PC-9 (cell line): ENCODE measurements around the gene TMEM150A. TPM values are rescaled to one million over a fixed set of nuclear protein-coding genes. Genes with fewer than 3 reads are reported as not detected.

Experiments used
- BruUV-seq: library from RNA; stranded (reverse); fragments of 400-500 nt; replicated peaks from 2 replicates; lab custom pipeline; 2021; lab: Mats Ljungman, UMichigan
- CTCF ChIA-PET: fragments of 300-600 bp; sonication (Branson Sonifier 250); formaldehyde crosslinking; loops from one replicate; lab custom pipeline; 2022; ENCODE audit warnings: antibody characterized with exemption; lab: Charles Lee
- POLR2A ChIA-PET: fragments of 300-600 bp; sonication (Branson Sonifier 250); formaldehyde crosslinking; loops from one replicate; lab custom pipeline; 2022; ENCODE audit warnings: antibody characterized with exemption; ENCODE audit not compliant: unreplicated experiment; lab: Charles Lee
- DNase-seq, 2 experiments: peaks; one replicate each; pipeline versions ENCODE4 v3.0.0 to v3.0.0-alpha.2; 2015 to 2022; ENCODE audit warnings: mixed read lengths in 1 of 2
- H2AFZ ChIP-seq: fragments of 200-600 bp; sonication (generic); 2 replicates; pipeline ENCODE4 v1.8.1; 2017; ENCODE audit warnings: antibody characterized with exemption
- H3F3A ChIP-seq: fragments of 200-600 bp; sonication (generic); 2 replicates; pipeline ENCODE4 v1.8.1; 2017; ENCODE audit warnings: antibody characterized with exemption, mild to moderate bottlenecking, low read depth; ENCODE audit not compliant: insufficient read depth
- H3K27ac ChIP-seq: fragments of 200-600 bp; sonication (generic); 2 replicates; pipeline ENCODE4 v1.6.1; 2016; ENCODE audit warnings: mixed run types
- H3K27me3 ChIP-seq: fragments of 200-600 bp; sonication (generic); 2 replicates; pipeline ENCODE4 v1.6.1; 2016; ENCODE audit warnings: low read depth, mixed run types; ENCODE audit not compliant: insufficient read depth
- H3K36me3 ChIP-seq: fragments of 200-600 bp; sonication (generic); 2 replicates; pipeline ENCODE4 v1.6.1; 2016; ENCODE audit warnings: low read depth, mixed run types
- H3K4me1 ChIP-seq: fragments of 200-600 bp; sonication (generic); replicated peaks from 2 replicates; pipeline ENCODE4 v1.6.1; 2016; ENCODE audit warnings: mixed run types; ENCODE audit not compliant: insufficient read depth
- H3K4me2 ChIP-seq: fragments of 200-600 bp; sonication (generic); 2 replicates; pipeline ENCODE4 v1.6.1; 2017; ENCODE audit warnings: mixed run types
- H3K4me3 ChIP-seq: fragments of 200-600 bp; sonication (generic); 2 replicates; pipeline ENCODE4 v1.6.1; 2016; ENCODE audit warnings: mixed run types
- H3K79me2 ChIP-seq: fragments of 200-600 bp; sonication (generic); 2 replicates; pipeline ENCODE4 v1.6.1; 2017; ENCODE audit warnings: low read depth, mixed run types
- H3K9me2 ChIP-seq: fragments of 200-600 bp; sonication (generic); 2 replicates; pipeline ENCODE4 v1.8.1; 2017; ENCODE audit warnings: mild to moderate bottlenecking; ENCODE audit not compliant: insufficient read depth
- H3K9me3 ChIP-seq: fragments of 200-600 bp; sonication (generic); 2 replicates; pipeline ENCODE4 v1.8.1; 2016; ENCODE audit warnings: low read depth; ENCODE audit not compliant: insufficient read depth
- H4K20me1 ChIP-seq: fragments of 200-600 bp; sonication (generic); 2 replicates; pipeline ENCODE4 v1.8.1; 2017; ENCODE audit not compliant: insufficient read depth
- EZH2 ChIP-seq: fragments of 200-600 bp; sonication (generic); IDR thresholded peaks from 2 replicates; pipeline ENCODE4 v1.8.0; 2017; ENCODE audit warnings: antibody characterized with exemption, low read depth
- intact Hi-C: fragments of 100-400 bp; cut with micrococcal nuclease; formaldehyde crosslinking; loops from one replicate; pipeline ENCODE4 v1.10.0; 2022; ENCODE audit not compliant: unreplicated experiment
- total RNA-seq: library from RNA; stranded (reverse); gene quantifications from 2 replicates; pipeline ENCODE4 v1.2.3, GENCODE V29; 2021
- TF ChIP-seq, protein P1 (sequence below): fragments of 200-600 bp; sonication (generic); conservative IDR thresholded peaks from 2 replicates; pipeline ENCODE4 v1.6.1; 2017; ENCODE audit warnings: mixed run types, antibody characterized with exemption, mild to moderate bottlenecking, moderate library complexity

The TMEM150A gene
- total RNA-seq, 1 experiment from 2014 or later: 5.3 TPM

DNA sequence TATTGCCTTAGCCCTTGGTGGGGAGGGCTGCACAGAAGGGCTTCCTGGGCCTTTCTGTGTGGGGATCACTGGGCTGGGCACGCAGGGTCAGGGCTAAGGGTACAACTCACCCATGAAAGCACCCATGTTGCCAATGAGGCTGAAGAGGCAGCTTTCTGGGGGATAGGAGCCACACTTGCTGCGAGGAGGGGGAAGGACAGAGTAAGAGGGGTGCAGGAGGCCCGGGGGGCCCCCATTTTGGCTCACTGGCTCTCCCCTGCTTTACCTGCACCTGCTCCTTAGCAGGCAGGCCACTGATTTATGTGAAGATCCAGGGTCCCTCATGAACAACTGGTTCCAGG lies 2.3 kb downstream of the TMEM150A start:
- peaks cover 30% of the 10 kb centered on the region for H3K4me1 ChIP-seq
- no TSS peak for BruUV-seq
- H2AFZ ChIP-seq: no peak overlapping the region
- H3F3A ChIP-seq: peaks cover 22% of the 10 kb centered on the region
- H3K36me3 ChIP-seq: peaks cover 14% of the 10 kb centered on the region
- no peaks in the 10 kb centered on the region for H3K9me2 ChIP-seq
- DNase-seq: no peak
- H3K4me3 ChIP-seq: no peak overlapping the region
- no peak overlapping the region for H3K27ac ChIP-seq
- ChIA-PET POLR2A (interaction anchor here (0.8 kb wide), 1 partner anchor 40 kb away, joined by 4 read pairs; no protein-coding TSS in a partner anchor), CTCF (no interaction called here)
- intact Hi-C loops: loop anchor here (5.0 kb wide), 1 partner anchor 38 kb away; the partner anchor contains the start of gene GGCX
- H4K20me1 ChIP-seq: no peaks in the 10 kb centered on the region
- TF ChIP-seq, protein P1, sequence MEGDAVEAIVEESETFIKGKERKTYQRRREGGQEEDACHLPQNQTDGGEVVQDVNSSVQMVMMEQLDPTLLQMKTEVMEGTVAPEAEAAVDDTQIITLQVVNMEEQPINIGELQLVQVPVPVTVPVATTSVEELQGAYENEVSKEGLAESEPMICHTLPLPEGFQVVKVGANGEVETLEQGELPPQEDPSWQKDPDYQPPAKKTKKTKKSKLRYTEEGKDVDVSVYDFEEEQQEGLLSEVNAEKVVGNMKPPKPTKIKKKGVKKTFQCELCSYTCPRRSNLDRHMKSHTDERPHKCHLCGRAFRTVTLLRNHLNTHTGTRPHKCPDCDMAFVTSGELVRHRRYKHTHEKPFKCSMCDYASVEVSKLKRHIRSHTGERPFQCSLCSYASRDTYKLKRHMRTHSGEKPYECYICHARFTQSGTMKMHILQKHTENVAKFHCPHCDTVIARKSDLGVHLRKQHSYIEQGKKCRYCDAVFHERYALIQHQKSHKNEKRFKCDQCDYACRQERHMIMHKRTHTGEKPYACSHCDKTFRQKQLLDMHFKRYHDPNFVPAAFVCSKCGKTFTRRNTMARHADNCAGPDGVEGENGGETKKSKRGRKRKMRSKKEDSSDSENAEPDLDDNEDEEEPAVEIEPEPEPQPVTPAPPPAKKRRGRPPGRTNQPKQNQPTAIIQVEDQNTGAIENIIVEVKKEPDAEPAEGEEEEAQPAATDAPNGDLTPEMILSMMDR: no peak
- no peak for TF ChIP-seq EZH2
- no peaks in the 10 kb centered on the region for H3K27me3 ChIP-seq
- H3K79me2 ChIP-seq: peaks cover 50% of the 10 kb centered on the region
- no peak overlapping the region for H3K4me2 ChIP-seq
- no peaks in the 10 kb centered on the region for H3K9me3 ChIP-seq

DNA sequence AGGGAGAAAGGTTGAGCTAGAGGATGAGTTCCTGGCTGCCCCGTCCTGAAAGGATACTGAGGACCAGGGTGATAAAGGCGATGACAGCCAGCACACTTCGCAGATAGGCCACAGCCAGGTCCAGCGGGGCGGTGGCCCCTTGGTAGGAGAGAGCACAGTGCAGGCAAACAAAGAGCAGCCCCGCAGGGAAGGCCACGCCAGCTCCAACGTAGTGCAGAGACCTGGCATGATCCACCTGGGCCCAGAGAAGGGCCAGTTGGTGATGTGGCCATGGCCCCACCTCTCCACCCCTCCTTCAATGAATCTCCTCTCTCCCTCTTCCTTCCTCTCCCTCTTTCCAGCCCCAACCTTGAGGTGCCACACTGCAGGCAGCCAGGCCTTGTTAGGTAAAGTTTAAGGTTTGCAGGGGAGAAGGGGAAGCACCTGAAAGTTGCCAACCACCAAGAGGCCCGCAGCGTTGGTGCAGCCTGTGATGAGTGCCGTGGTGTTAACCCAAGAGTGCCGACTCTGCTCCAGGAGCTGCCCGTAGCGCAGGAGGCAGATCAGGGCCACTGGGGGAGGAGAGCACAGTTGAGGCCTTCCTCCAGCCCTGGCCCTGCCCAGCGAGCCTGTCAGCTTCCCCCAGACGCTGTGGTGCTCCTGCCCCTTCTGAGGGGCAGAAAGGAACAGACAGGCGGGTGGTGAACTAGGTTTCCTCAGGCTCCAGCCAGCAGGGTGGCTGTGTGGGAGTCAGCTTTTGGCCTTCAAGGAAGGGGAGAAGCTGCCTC lies 2.8 kb downstream of the TMEM150A start:
- intact Hi-C loops: loop anchor here (5.0 kb wide), 1 partner anchor 37 kb away; the partner anchor contains the start of gene GGCX
- no peak for TF ChIP-seq EZH2
- TF ChIP-seq, protein P1: no peak
- Histone ChIP-seq H3K79me2 (peaks cover 47% of the 10 kb centered on the region), H3K27me3 (no peaks in the 10 kb centered on the region), H3K27ac (no peak overlapping the region), H3K4me1 (peaks cover 25% of the 10 kb centered on the region), H4K20me1 (no peaks in the 10 kb centered on the region), H3K4me3 (no peak overlapping the region), H3K4me2 (no peak overlapping the region), H3K9me3 (no peaks in the 10 kb centered on the region), H3F3A (peaks cover 22% of the 10 kb centered on the region), H3K9me2 (no peaks in the 10 kb centered on the region), H3K36me3 (peaks cover 9% of the 10 kb centered on the region), H2AFZ (no peak overlapping the region)
- DNase-seq: no peak
- ChIA-PET POLR2A (interaction anchor here (0.6 kb wide), 1 partner anchor 33 kb away, joined by 3 read pairs; no protein-coding TSS in a partner anchor), CTCF (no interaction called here)
- BruUV-seq: no TSS peak

DNA sequence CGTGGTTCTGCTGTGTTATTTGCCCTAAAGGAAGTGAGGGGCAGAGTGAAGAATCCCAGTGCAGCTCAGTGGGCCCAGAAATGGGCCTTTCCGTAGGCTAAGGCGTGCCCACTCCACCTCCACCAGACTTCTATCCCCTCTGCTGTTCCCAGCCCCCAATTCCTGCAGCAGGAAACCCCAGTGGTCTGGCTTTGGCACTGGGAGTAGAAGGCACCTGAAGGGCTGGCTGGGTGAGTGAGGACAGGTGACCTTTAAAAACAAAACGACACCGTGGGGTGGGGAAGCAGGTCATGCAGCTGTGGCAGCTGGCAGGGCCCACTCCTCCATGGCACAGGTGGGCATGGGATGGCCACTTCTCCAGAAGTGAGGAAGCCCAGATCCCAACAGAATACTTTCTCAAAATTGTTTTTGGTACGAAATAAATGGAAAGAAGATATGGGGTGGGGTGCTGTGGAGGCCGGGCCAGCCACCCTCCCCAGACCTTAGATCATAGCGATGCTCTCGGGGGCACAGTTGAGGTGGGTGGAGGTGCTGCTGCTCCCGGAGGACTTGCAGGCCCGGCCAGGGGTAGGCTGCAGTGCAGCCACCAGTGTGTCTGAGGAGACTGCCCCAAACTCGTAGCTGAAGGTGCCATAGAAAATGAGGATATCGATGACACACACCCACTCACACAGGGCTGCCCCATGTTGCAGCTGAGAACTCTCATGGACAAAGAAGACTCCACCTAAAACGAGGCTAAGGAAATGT lies 3.7 kb downstream of the TMEM150A start:
- intact Hi-C loops: no loop called here
- Histone ChIP-seq H2AFZ (no peak overlapping the region), H4K20me1 (no peaks in the 10 kb centered on the region), H3K4me2 (no peak overlapping the region), H3K9me2 (no peaks in the 10 kb centered on the region), H3K4me1 (peaks cover 22% of the 10 kb centered on the region), H3K27ac (no peak overlapping the region), H3K79me2 (peaks cover 43% of the 10 kb centered on the region), H3K4me3 (no peak overlapping the region), H3K27me3 (no peaks in the 10 kb centered on the region), H3K9me3 (no peaks in the 10 kb centered on the region), H3F3A (peaks cover 25% of the 10 kb centered on the region), H3K36me3 (peaks cover 8% of the 10 kb centered on the region; the same call in 1 of the 2 replicates)
- ChIA-PET POLR2A (no interaction called here), CTCF (no interaction called here)
- DNase-seq: no peak
- TF ChIP-seq EZH2: no peak
- BruUV-seq: no TSS peak
